Activated T-helper 1 cell treated with anti-CD3 and anti-CD28 coated beads, Interleukin-12 subunit alpha, Interleukin-12 subunit beta, Interleukin-2, Interleukin-4 antibody, amounts not matched to agents 30 ng/mL and 10 ng/mL and 1 ng/mL, durations not matched to agents 14 hours and 24 hours and 36 hours (primary cell): ENCODE measurements around the gene POP5. TPM values are rescaled to one million over a fixed set of nuclear protein-coding genes. Genes with fewer than 3 reads are reported as not detected.

Source experiments
- DNase-seq: peaks from one replicate; pipeline ENCODE4 v3.0.0; 2021; ENCODE audit warnings: low spot score
- H3K27ac Mint-ChIP-seq: one replicate; pipeline ENCODE4 v1.8.0; 2021; ENCODE audit warnings: mild to moderate bottlenecking, mixed read lengths
- H3K27me3 Mint-ChIP-seq: one replicate; pipeline ENCODE4 v1.8.0; 2022; ENCODE audit warnings: mild to moderate bottlenecking, moderate library complexity, mixed read lengths; ENCODE audit not compliant: insufficient read depth
- H3K36me3 Mint-ChIP-seq: one replicate; pipeline ENCODE4 v1.8.0; 2021; ENCODE audit warnings: low read depth, mixed read lengths
- H3K4me1 Mint-ChIP-seq: one replicate; pipeline ENCODE4 v1.8.0; 2021; ENCODE audit warnings: low read depth, mixed read lengths
- H3K4me3 Mint-ChIP-seq: one replicate; pipeline ENCODE4 v1.8.0; 2021; ENCODE audit warnings: mild to moderate bottlenecking, moderate library complexity, mixed read lengths
- H3K9me3 Mint-ChIP-seq: one replicate; pipeline ENCODE4 v1.8.0; 2021; ENCODE audit warnings: mixed read lengths
- intact Hi-C: fragments of 100-400 bp; cut with micrococcal nuclease; formaldehyde crosslinking; loops from one replicate; pipeline ENCODE4 v1.15.1; 2024
- total RNA-seq: library from RNA; stranded (reverse); gene quantifications from 2 replicates; pipeline ENCODE4 v1.2.3, GENCODE V29; 2022

Gene POP5
- total RNA-seq, 1 donor from 2014 or later: 85.0 TPM

DNA sequence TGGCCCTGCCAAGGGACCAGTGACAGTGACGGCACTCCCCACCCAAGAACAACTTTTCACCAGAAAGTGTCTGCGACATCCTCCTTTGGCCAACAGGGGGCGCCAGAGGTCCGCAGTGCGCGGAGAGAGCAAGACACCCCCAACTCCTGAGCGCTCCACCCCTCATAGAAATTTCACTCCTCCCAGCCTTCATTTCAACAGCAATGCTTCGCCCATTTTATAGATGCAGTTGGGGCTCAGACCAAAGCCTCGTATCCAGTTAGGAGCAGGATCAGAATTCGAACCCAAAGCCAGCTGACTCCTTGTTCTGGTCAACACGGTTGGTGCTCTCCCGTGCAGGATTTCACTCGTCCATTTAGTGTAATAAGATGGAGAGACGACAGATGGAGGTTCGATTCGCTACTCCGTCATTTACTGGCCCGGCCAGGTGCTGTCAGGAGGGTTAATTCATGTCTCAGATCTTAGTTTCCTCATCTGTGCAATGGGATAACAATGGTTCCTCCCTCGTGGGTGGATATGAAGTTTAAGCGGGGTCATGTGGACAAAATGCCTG, 2.4 kb upstream of the POP5 start:
- peaks cover 9% of the 10 kb centered on the region for H3K36me3 Mint-ChIP-seq
- intact Hi-C loops: loop anchor here (1.0 to 5.0 kb wide), 9 partner anchors 57 to 714 kb away; partner anchors contain the start of genes ACADS, C12orf43, CABP1 and CAMKK2
- DNase-seq: peak; percentile 68
- peaks cover 36% of the 10 kb centered on the region for H3K4me1 Mint-ChIP-seq
- H3K27ac Mint-ChIP-seq: peak overlapping the region; percentile 9
- H3K9me3 Mint-ChIP-seq: no peaks in the 10 kb centered on the region
- peak overlapping the region; percentile 70 for H3K4me3 Mint-ChIP-seq
- H3K27me3 Mint-ChIP-seq: peaks cover 24% of the 10 kb centered on the region

DNA sequence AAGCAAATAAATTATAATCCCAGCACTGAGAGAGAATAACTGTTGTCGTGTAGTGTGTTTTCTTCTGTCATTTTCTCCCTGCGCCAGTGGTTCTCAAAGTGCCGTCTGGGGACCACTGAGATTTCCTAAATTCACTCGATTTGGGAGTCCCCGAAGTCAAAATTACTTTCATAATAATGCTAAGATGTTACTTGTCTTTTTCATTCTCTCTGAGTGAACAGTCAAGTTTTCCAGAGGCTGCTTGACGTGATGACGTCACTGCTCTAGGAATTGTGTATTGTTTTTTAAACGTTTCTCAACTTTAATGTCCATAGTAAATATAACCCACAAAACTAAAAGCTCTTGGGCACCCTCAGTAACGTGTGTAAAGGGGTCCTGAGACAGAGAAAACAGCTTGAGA, 796 bp upstream of the POP5 start:
- no peak for DNase-seq
- peak overlapping the region; percentile 89 for H3K27ac Mint-ChIP-seq
- H3K4me1 Mint-ChIP-seq: peaks cover 36% of the 10 kb centered on the region
- peaks cover 19% of the 10 kb centered on the region for H3K36me3 Mint-ChIP-seq
- H3K27me3 Mint-ChIP-seq: peaks cover 24% of the 10 kb centered on the region
- no peaks in the 10 kb centered on the region for H3K9me3 Mint-ChIP-seq
- H3K4me3 Mint-ChIP-seq: peak overlapping the region; percentile 98
- intact Hi-C loops: loop anchor here (1.0 to 5.0 kb wide), 10 partner anchors 47 to 715 kb away; partner anchors contain the start of genes C12orf43, CAMKK2, COX6A1 and MLEC

DNA sequence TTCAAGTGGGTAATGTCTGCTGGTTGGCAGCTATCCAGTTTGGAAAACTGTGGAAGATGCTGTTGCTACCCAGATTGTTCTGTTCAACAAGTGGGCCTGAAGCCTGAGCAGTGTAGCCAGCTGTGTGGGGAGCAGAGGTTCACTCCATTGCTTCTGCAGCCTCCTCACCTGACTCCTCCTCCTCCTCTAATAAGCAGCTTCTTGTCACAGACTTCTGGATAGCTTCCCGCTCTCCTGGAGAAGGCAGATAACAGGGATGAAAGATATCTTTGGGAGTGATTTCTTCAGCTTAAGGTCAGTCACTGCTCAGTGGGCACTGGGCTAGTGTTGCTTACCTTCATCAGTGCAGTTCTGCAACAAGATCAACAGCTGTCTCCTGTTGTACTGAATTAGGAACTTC, 2.0 kb downstream of the POP5 start:
- Mint-ChIP-seq H3K4me3 (peak overlapping the region; percentile 98), H3K27me3 (peaks cover 10% of the 10 kb centered on the region), H3K9me3 (no peaks in the 10 kb centered on the region), H3K27ac (no peak overlapping the region), H3K4me1 (peaks cover 36% of the 10 kb centered on the region), H3K36me3 (peaks cover 41% of the 10 kb centered on the region)
- no peak for DNase-seq
- intact Hi-C loops: no loop called here

DNA sequence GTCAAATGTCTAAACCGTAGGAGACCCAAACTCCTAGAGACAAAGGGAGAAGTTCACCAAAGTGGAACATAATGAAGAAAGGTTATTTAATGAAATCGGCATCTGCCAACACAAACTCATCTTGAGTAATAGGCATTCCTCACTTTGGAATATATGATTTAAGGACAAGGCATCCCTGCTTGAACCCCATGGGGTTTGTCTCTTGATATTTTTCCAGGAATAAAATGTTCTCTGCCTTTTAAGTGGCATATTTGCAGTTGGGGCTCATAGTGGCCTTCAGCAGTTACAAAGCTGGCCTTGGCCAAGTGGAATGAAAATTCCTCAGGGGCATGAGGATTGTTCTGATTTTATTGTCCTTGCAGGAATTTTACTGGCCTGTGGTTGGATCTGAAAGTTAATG, 7.1 kb downstream of the POP5 start:
- Mint-ChIP-seq H3K9me3 (no peaks in the 10 kb centered on the region), H3K4me3 (no peak overlapping the region), H3K27me3 (no peaks in the 10 kb centered on the region), H3K4me1 (no peaks in the 10 kb centered on the region), H3K36me3 (peaks cover 60% of the 10 kb centered on the region), H3K27ac (no peak overlapping the region)
- intact Hi-C loops: no loop called here
- no peak for DNase-seq

DNA sequence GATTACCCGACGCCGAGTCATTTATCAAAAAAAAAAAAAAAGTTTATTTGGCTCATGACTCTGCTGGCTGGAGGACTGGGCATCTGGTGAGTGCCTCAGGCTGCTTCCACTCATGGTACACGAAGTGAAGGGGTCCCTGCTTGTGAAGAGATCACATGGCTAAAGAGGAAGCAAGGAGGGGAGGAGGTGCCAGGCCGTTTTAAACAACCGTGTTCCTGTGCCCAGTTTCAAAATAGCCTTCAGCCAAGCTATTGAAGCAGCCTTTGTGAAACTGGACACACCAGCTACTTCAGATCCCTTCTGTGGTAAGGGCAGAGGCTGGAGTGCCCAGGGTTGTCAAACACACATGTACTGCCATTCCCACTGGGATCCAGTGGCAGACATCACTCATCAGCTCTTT, 7.6 kb downstream of the POP5 start:
- H3K4me1 Mint-ChIP-seq: no peaks in the 10 kb centered on the region
- intact Hi-C loops: no loop called here
- DNase-seq: no peak
- H3K27ac Mint-ChIP-seq: no peak overlapping the region
- peaks cover 60% of the 10 kb centered on the region for H3K36me3 Mint-ChIP-seq
- no peaks in the 10 kb centered on the region for H3K27me3 Mint-ChIP-seq
- no peak overlapping the region for H3K4me3 Mint-ChIP-seq
- H3K9me3 Mint-ChIP-seq: no peaks in the 10 kb centered on the region

DNA sequence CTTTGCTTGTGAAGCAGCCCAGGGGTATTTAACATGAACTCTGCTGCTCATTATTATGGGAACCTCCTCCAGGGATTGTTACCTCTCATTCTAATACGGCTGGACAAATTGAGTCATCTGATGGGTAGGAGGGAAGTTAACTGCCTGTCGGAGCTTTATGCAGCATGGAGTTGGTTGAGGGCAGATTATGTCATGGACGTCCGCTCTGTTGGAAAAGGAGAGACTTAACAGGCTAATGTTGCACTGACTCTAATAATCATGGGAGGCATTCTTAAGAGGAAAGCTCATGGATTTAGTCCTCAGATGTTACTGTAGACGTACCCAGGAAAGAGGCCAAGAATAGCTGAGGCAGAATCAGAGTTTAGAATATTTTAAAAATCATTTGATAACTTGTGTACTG, 9.9 kb downstream of the POP5 start:
- DNase-seq: no peak
- no peak overlapping the region for H3K4me3 Mint-ChIP-seq
- H3K27me3 Mint-ChIP-seq: no peaks in the 10 kb centered on the region
- no peaks in the 10 kb centered on the region for H3K9me3 Mint-ChIP-seq
- no peaks in the 10 kb centered on the region for H3K4me1 Mint-ChIP-seq
- H3K36me3 Mint-ChIP-seq: peaks cover 50% of the 10 kb centered on the region
- no peak overlapping the region for H3K27ac Mint-ChIP-seq
- intact Hi-C loops: no loop called here

DNA sequence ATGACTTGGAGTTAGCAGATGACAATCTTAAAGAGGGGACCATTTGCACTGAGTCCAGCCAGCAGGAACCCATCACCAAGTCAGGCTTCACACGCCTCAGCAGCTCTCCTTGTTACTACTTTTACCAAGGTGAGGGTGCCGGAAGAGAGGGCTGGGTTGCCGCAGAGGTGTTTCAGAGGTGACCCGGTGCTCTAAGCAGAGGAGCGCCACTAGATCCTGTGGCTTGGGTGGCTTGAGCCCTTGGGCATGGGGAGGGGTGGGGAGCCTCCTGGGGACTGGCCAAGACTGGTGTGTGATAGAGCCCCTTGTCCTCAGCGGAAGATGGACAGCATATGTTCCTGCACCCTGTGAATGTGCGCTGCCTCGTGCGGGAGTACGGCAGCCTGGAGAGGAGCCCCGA, 17.7 kb downstream of the POP5 start:
- Mint-ChIP-seq H3K9me3 (no peaks in the 10 kb centered on the region), H3K4me3 (no peak overlapping the region), H3K36me3 (peaks cover 45% of the 10 kb centered on the region), H3K4me1 (no peaks in the 10 kb centered on the region), H3K27me3 (no peaks in the 10 kb centered on the region), H3K27ac (no peak overlapping the region)
- no peak for DNase-seq
- intact Hi-C loops: no loop called here

DNA sequence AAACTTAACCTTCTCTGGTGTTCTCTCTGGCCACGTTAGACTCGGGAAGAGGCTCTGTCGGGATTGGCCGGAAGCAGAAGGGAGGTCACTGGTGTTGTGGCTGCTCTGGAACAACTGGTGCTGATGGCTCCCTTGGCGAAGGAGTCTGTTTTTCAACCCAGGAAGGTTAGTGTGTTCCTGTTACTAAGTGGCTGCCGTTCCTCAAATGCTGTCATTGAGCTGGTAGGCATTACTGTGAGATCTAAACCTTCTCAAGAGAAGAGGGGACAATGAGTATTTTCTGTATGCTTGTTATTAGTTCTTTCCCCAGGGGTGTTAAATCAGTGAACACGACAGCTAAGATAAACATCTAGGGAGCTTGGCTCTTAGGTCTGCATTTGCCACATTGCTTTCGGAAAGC, 18.3 kb downstream of the POP5 start:
- Mint-ChIP-seq H3K9me3 (no peaks in the 10 kb centered on the region), H3K4me3 (no peak overlapping the region), H3K36me3 (peaks cover 47% of the 10 kb centered on the region), H3K27ac (peak overlapping the region; percentile 7), H3K27me3 (no peaks in the 10 kb centered on the region), H3K4me1 (no peaks in the 10 kb centered on the region)
- DNase-seq: no peak
- intact Hi-C loops: no loop called here

DNA sequence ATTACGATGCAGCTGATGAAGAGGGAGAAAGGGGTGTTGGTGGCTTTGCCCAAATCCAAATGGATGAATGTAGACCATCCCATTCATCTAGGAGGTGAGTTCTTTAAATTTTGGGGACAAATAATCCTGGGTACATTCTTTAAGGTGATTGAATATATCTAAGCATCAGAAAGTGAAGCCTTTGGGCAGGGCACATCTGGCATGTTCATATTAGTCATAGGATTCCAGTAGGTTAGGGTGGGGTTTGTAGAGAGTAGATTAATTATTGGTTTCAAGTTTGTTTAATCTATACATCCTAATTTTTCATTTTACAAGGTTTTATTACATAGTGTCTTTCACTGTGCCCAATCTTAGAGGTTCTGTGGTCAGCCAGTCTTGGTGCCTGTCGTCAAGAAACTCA, 23.6 kb downstream of the POP5 start:
- no peak overlapping the region for H3K27ac Mint-ChIP-seq
- no peaks in the 10 kb centered on the region for H3K27me3 Mint-ChIP-seq
- intact Hi-C loops: no loop called here
- DNase-seq: no peak
- no peak overlapping the region for H3K4me3 Mint-ChIP-seq
- no peaks in the 10 kb centered on the region for H3K9me3 Mint-ChIP-seq
- H3K4me1 Mint-ChIP-seq: no peaks in the 10 kb centered on the region
- H3K36me3 Mint-ChIP-seq: peaks cover 38% of the 10 kb centered on the region

DNA sequence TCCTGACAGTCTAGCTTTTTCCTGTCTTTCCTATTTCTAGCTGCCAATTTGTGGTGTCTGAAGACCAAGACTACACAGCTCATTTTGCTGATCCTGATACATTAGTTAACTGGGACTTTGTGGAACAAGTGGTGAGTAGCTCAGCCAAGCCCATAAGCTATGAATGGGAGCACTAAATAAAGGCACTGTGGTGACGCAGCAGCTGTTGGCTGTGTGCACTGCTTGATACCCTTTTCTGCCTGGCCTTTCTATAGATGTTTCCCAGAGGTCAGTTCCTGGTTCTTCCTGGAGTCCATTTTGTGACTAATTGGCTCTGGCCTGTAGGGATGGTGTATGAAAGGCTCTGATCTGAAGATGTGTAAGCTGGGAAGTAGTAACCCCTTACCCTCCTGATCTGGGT, 26.5 kb downstream of the POP5 start:
- peaks cover 25% of the 10 kb centered on the region for H3K36me3 Mint-ChIP-seq
- no peaks in the 10 kb centered on the region for H3K27me3 Mint-ChIP-seq
- no peak overlapping the region for H3K27ac Mint-ChIP-seq
- H3K9me3 Mint-ChIP-seq: no peaks in the 10 kb centered on the region
- no peak for DNase-seq
- H3K4me3 Mint-ChIP-seq: no peak overlapping the region
- H3K4me1 Mint-ChIP-seq: no peaks in the 10 kb centered on the region
- intact Hi-C loops: no loop called here

DNA sequence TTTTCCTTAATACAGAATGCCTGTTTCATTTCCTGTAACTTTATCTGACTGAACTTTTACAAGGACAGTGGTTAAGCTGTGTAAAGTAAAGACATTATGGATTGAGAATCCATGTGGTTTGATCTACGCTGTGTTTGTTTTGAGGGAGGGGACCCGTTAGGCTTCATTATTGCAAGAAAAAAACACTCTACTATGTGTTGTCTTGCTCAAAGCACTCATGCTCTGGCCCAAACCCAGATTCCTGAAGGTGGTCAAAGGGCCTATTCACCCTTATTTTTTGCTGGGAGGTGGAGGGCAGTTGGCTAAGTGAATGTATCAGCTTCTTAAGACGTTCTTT, 35.2 kb downstream of the POP5 start:
- Mint-ChIP-seq H3K4me3 (no peak overlapping the region), H3K9me3 (no peaks in the 10 kb centered on the region), H3K36me3 (peaks cover 11% of the 10 kb centered on the region), H3K27ac (no peak overlapping the region), H3K27me3 (no peaks in the 10 kb centered on the region), H3K4me1 (peaks cover 4% of the 10 kb centered on the region)
- intact Hi-C loops: no loop called here
- DNase-seq: no peak

DNA sequence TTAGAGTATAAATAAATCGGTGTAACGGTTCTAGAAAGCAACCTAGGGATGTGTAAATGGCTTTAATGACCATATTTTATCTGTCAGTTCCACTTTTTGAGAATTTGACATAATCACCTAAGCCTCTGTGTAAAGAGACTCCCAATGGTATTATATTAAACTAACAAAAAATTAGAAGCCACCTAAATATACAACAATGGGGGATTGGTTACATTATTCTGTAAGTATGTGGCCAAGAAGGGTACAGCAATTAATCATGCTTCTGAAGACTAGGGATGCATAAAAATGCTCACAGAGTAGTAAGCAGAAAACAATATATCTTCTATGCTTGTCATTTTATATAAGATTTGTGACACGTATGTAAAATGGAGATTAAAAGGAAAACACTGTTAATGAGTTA, 36.5 kb downstream of the POP5 start:
- intact Hi-C loops: no loop called here
- no peaks in the 10 kb centered on the region for H3K27me3 Mint-ChIP-seq
- H3K4me1 Mint-ChIP-seq: peaks cover 9% of the 10 kb centered on the region
- H3K9me3 Mint-ChIP-seq: no peaks in the 10 kb centered on the region
- no peak overlapping the region for H3K4me3 Mint-ChIP-seq
- no peak overlapping the region for H3K27ac Mint-ChIP-seq
- H3K36me3 Mint-ChIP-seq: peaks cover 14% of the 10 kb centered on the region
- no peak for DNase-seq

DNA sequence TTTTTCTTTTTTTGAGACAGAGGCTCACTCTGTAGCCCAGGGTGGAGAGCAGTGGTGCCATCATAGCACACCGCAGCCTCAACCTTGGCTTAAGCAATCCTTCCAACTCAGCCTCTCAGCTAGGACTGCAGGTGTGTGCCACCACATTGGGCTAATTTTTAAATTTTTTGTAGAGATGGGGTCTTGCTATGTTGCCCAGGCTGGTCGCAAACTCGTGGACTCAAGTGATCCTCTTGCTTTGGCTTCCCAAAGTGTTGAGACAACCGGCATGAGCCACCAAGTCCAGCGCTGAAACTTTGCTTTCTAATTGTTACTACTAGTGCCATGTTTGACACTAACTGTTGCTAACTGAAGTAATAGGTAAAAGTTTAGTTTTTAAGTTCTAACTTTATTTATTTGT, 39.0 kb downstream of the POP5 start:
- peaks cover 27% of the 10 kb centered on the region for H3K36me3 Mint-ChIP-seq
- intact Hi-C loops: no loop called here
- H3K9me3 Mint-ChIP-seq: no peaks in the 10 kb centered on the region
- no peak for DNase-seq
- H3K27me3 Mint-ChIP-seq: no peaks in the 10 kb centered on the region
- H3K4me3 Mint-ChIP-seq: no peak overlapping the region
- H3K4me1 Mint-ChIP-seq: peaks cover 33% of the 10 kb centered on the region
- H3K27ac Mint-ChIP-seq: no peak overlapping the region

DNA sequence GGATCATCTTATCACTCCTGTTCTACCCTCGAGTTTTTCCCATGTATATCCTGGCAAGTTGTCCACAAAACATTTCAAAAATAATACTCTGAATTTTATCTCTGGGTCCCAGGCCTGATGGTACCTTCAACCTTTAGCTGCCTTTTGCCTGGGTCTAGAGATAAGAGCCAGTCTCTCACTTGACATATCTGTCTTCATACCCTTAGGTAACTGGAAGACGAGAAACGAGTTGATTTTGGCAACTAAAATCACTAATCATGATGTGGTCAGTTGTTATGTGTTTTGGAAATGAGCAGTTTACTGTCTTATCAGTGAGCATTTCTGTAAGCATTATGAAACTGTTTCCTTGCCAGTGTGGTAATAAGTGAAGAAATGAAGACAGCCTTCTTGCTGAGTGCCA, 40.8 kb downstream of the POP5 start:
- Mint-ChIP-seq H3K27ac (no peak overlapping the region), H3K9me3 (no peaks in the 10 kb centered on the region), H3K27me3 (no peaks in the 10 kb centered on the region), H3K36me3 (peaks cover 25% of the 10 kb centered on the region), H3K4me1 (peaks cover 49% of the 10 kb centered on the region), H3K4me3 (no peak overlapping the region)
- no peak for DNase-seq
- intact Hi-C loops: no loop called here
